HCT116 (cell line): ENCODE measurements around the gene SLMAP. TPM values are rescaled to one million over a fixed set of nuclear protein-coding genes. Genes with fewer than 3 reads are reported as not detected.

ENCODE experiments used
- ATAC-seq: fragments of 200-7000 bp; cut with Tn5 transposase; 2 replicates; pipeline ENCODE4 v1.9.1; 2020; ENCODE audit warnings: mild to moderate bottlenecking, moderate library complexity
- BruUV-seq: library from RNA; stranded (reverse); fragments of 400-500 nt; replicated peaks from 2 replicates; lab custom pipeline; 2021; lab: Mats Ljungman, UMichigan
- CTCF ChIA-PET: fragments of 300-600 bp; sonication (Branson Sonifier 250); formaldehyde crosslinking; loops from one replicate; lab custom pipeline; 2021; ENCODE audit warnings: antibody characterized with exemption; lab: Charles Lee
- POLR2A ChIA-PET: fragments of 300-600, 350-600 bp; sonication (Branson Sonifier 250); formaldehyde crosslinking; loops from one replicate; lab custom pipeline; 2021; ENCODE audit warnings: antibody characterized with exemption; lab: Charles Lee
- RAD21 ChIA-PET, 2 experiments: fragments of 300-600 bp; sonication (Branson Sonifier 250); formaldehyde crosslinking; loops; one replicate each; lab custom pipeline; 2023; ENCODE audit warnings: low total read pairs in 2 of 2; ENCODE audit not compliant: uncharacterized antibody in 2 of 2, unreplicated experiment in 2 of 2, low non-redundant PET in 1 of 2; lab: Charles Lee
- DNase-seq: peaks from one replicate; pipeline ENCODE4 v3.0.0-alpha.2; 2010; ENCODE audit warnings: low read depth, low spot score
- H2AFZ ChIP-seq: fragments of 200-600 bp; shearing (Covaris generic), sonication (generic); 2 replicates; pipeline ENCODE4 v1.6.1; 2017; ENCODE audit warnings: low read depth, mixed run types, mixed read lengths, antibody characterized with exemption, low read length; ENCODE audit not compliant: poor library complexity, severe bottlenecking
- H3K27ac ChIP-seq: 2 replicates; pipeline ENCODE4 v1.5.1; 2012; ENCODE audit warnings: low read depth, low read length
- H3K27me3 ChIP-seq: fragments of 200-600 bp; sonication (generic); 2 replicates; pipeline ENCODE4 v1.6.1; 2016; ENCODE audit warnings: mixed run types, low read length, mixed read lengths; ENCODE audit not compliant: insufficient read depth
- H3K36me3 ChIP-seq, 2 experiments: fragments of 200-500 bp in 1 of 2; fragments of 200-600 bp in 1 of 2; sonication (Bioruptor generic) in 1 of 2; sonication (generic) in 1 of 2; 2 replicates each; pipeline versions ENCODE4 v1.5.1 to v1.6.1; 2014 to 2016; ENCODE audit warnings: low read length in 2 of 2, inconsistent platforms in 1 of 2, mixed read lengths in 1 of 2, mixed run types in 1 of 2; ENCODE audit not compliant: insufficient read depth in 2 of 2, control insufficient read depth in 1 of 2
- H3K4me1 ChIP-seq, 2 experiments: fragments of 200-600 bp in 1 of 2; sonication (generic) in 1 of 2; 2 replicates each; pipeline versions ENCODE4 v1.5.1 to v1.6.1; 2012 to 2017; ENCODE audit warnings: low read length in 2 of 2, inconsistent platforms in 1 of 2, mild to moderate bottlenecking in 1 of 2, mixed read lengths in 1 of 2, mixed run types in 1 of 2, moderate library complexity in 1 of 2; ENCODE audit not compliant: insufficient read depth in 2 of 2, control insufficient read depth in 1 of 2
- H3K4me2 ChIP-seq: fragments of 200-600 bp; sonication (generic); 2 replicates; pipeline ENCODE4 v1.6.1; 2017; ENCODE audit warnings: mixed run types, low read length, mixed read lengths
- H3K4me3 ChIP-seq, 2 experiments: fragments of 200-600 bp in 1 of 2; sonication (generic) in 1 of 2; replicated peaks in 1 of 2; 2 replicates each; pipeline ENCODE4 v1.5.1; 2011 to 2016; ENCODE audit warnings: low read length in 2 of 2, control low read depth in 1 of 2, low read depth in 1 of 2, mild to moderate bottlenecking in 1 of 2, mixed read lengths in 1 of 2, mixed run types in 1 of 2
- H3K79me2 ChIP-seq: fragments of 200-600 bp; sonication (generic); 2 replicates; pipeline ENCODE4 v1.6.1; 2017; ENCODE audit warnings: mild to moderate bottlenecking, mixed run types, low read length, moderate library complexity, mixed read lengths; ENCODE audit not compliant: insufficient read depth
- H3K9ac ChIP-seq: fragments of 200-600 bp; sonication (generic); 2 replicates; pipeline ENCODE4 v1.6.1; 2016; ENCODE audit warnings: low read length, mixed read lengths
- H3K9me2 ChIP-seq: fragments of 200-600 bp; sonication (generic), shearing (Covaris generic); 2 replicates; pipeline ENCODE4 v1.6.1; 2017; ENCODE audit warnings: mixed run types, mild to moderate bottlenecking, moderate library complexity; ENCODE audit not compliant: insufficient read depth
- H3K9me3 ChIP-seq, 2 experiments: fragments of 200-500 bp in 1 of 2; fragments of 200-600 bp in 1 of 2; sonication (Bioruptor generic) in 1 of 2; sonication (generic) in 1 of 2; 2 replicates each; pipeline ENCODE4 v1.6.1; 2014 to 2017; ENCODE audit warnings: low read length in 2 of 2, mixed read lengths in 2 of 2, inconsistent platforms in 1 of 2, low read depth in 1 of 2, mild to moderate bottlenecking in 1 of 2, mixed run types in 1 of 2, moderate library complexity in 1 of 2; ENCODE audit not compliant: control insufficient read depth in 1 of 2, insufficient read depth in 1 of 2
- H4K20me1 ChIP-seq: fragments of 200-600 bp; sonication (generic), shearing (Covaris generic); 2 replicates; pipeline ENCODE4 v1.6.1; 2017; ENCODE audit warnings: mixed run types, mild to moderate bottlenecking, moderate library complexity; ENCODE audit not compliant: insufficient read depth
- EZH2 ChIP-seq: fragments of 200-600 bp; sonication (generic); IDR thresholded peaks from 2 replicates; pipeline ENCODE4 v1.6.1; 2017; ENCODE audit warnings: antibody characterized with exemption, mixed run types
- EZH2phosphoT487 ChIP-seq: fragments of 200-600 bp; IDR thresholded peaks from 2 replicates; pipeline ENCODE4 v1.6.1; 2018; ENCODE audit warnings: antibody characterized with exemption, borderline replicate concordance
- JUND ChIP-seq: IDR thresholded peaks from 2 replicates; pipeline ENCODE4 v1.6.1; 2012
- SP1 ChIP-seq: IDR thresholded peaks from 2 replicates; pipeline ENCODE4 v1.6.1; 2012; ENCODE audit warnings: low read depth
- TCF7L2 ChIP-seq: IDR thresholded peaks from 2 replicates; pipeline ENCODE4 v1.7.0; 2011; ENCODE audit warnings: borderline replicate concordance, inconsistent platforms; ENCODE audit not compliant: insufficient read depth, insufficient read length; ENCODE audit errors: extremely low read depth
- ZBTB33 ChIP-seq: IDR thresholded peaks from 2 replicates; pipeline ENCODE4 v1.6.1; 2011; ENCODE audit warnings: mild to moderate bottlenecking, low read length, moderate library complexity; ENCODE audit not compliant: insufficient replicate concordance; ENCODE audit errors: extremely low read depth
- ZNF274 ChIP-seq: fragments of 200-500 bp; sonication (Bioruptor generic); IDR thresholded peaks from 2 replicates; pipeline ENCODE4 v1.6.1; 2014; ENCODE audit warnings: mild to moderate bottlenecking, low read depth, low read length, inconsistent platforms
- intact Hi-C: fragments of 100-400 bp; cut with micrococcal nuclease; formaldehyde crosslinking; loops from 2 replicates; pipeline ENCODE4 v1.10.0; 2022
- total RNA-seq: library from RNA; stranded (reverse); gene quantifications from one replicate; pipeline ENCODE4 v1.2.1, GENCODE V29; 2021; ENCODE audit not compliant: unreplicated experiment

SLMAP gene
- total RNA-seq, 1 experiment from 2014 or later, result 81.0 TPM

- POLR2A ChIA-PET, result no interaction called here
- H3K4me2 ChIP-seq, result no peak overlapping the region
- H3K79me2 ChIP-seq, result no peaks in the 10 kb centered on the region
- H3K36me3 ChIP-seq, result peaks cover 0 to 2% of the 10 kb centered on the region in 2 experiments; a peak in 1 of 4 replicates
- ATAC-seq, result no peak
- TF ChIP-seq EZH2, result no peak
- TF ChIP-seq SP1, result no peak
- TF ChIP-seq ZBTB33, result no peak
- TF ChIP-seq ZNF274, result no peak
- no peak for TF ChIP-seq JUND
- TF ChIP-seq, all 23 proteins: peak for 0
- BruUV-seq, result no TSS peak
- no peaks in the 10 kb centered on the region for H3K9me3 ChIP-seq
- no peaks in the 10 kb centered on the region for H3K9me2 ChIP-seq
- ChIA-PET RAD21 (no interaction called here), CTCF (no interaction called here)
- H3K27me3 ChIP-seq, result no peaks in the 10 kb centered on the region
- DNase-seq, result no peak
- no peak overlapping the region for H3K27ac ChIP-seq
- no peak overlapping the region for H3K4me3 ChIP-seq
- intact Hi-C loops, result no loop called here
- no peak overlapping the region for H3K9ac ChIP-seq
- no peaks in the 10 kb centered on the region for H4K20me1 ChIP-seq
- H2AFZ ChIP-seq, result no peak overlapping the region
- H3K4me1 ChIP-seq, result no peaks in the 10 kb centered on the region
Measured at GRCh38 chr3:57933602-57934001, 177.5 kb downstream of the SLMAP start.

- no peaks in the 10 kb centered on the region for H3K9me2 ChIP-seq
- no peaks in the 10 kb centered on the region for H3K27me3 ChIP-seq
- no peak overlapping the region for H2AFZ ChIP-seq
- no peak for TF ChIP-seq EZH2phosphoT487
- TF ChIP-seq TCF7L2, result no peak
- CTCF ChIA-PET, result no interaction called here
- no peaks in the 10 kb centered on the region for H3K9me3 ChIP-seq
- ATAC-seq, result no peak
- DNase-seq, result no peak
- no peak overlapping the region for H3K4me3 ChIP-seq
- H3K9ac ChIP-seq, result no peak overlapping the region
- no peaks in the 10 kb centered on the region for H3K79me2 ChIP-seq
- no peak overlapping the region for H3K4me2 ChIP-seq
- no TSS peak for BruUV-seq
- H3K27ac ChIP-seq, result no peak overlapping the region
- intact Hi-C loops, result no loop called here
- POLR2A ChIA-PET, result no interaction called here
- H3K36me3 ChIP-seq, result peaks cover 0 to 2% of the 10 kb centered on the region in 2 experiments; a peak in 1 of 4 replicates
- no peaks in the 10 kb centered on the region for H4K20me1 ChIP-seq
- H3K4me1 ChIP-seq, result no peaks in the 10 kb centered on the region
- RAD21 ChIA-PET, result no interaction called here
Measured at GRCh38 chr3:57934373-57934772, 178.3 kb downstream of the SLMAP start.
